Mucosa of descending colon (tissue), 3 donors: ENCODE data around the gene TRUB2. TPM values are rescaled to one million over a fixed set of nuclear protein-coding genes. Genes with fewer than 3 reads are reported as not detected.

Experiments used
- ATAC-seq: fragments of 200-7000 bp; cut with Tn5 transposase; one replicate; pipeline ENCODE4 v1.9.1; 2020; ENCODE audit warnings: mild to moderate bottlenecking, moderate library complexity
- DNase-seq, 3 donors: peaks; one replicate each; pipeline ENCODE4 v3.0.0-alpha.2; 2020
- H3K36me3 ChIP-seq: fragments of 200-600 bp; one replicate; pipeline ENCODE4 v1.8.0; 2021; ENCODE audit warnings: low read depth, mild to moderate bottlenecking
- H3K4me1 ChIP-seq: fragments of 200-600 bp; one replicate; pipeline ENCODE4 v1.8.0; 2021; ENCODE audit warnings: low read depth, mild to moderate bottlenecking
- H3K4me3 ChIP-seq: fragments of 200-600 bp; one replicate; pipeline ENCODE4 v1.8.0; 2021; ENCODE audit warnings: mild to moderate bottlenecking
- H3K9me3 ChIP-seq: fragments of 200-600 bp; one replicate; pipeline ENCODE4 v1.8.0; 2021; ENCODE audit warnings: mild to moderate bottlenecking
- CTCF ChIP-seq: fragments of 200-600 bp; IDR thresholded peaks from one replicate; pipeline ENCODE4 v1.8.0; 2022; ENCODE audit warnings: antibody characterized with exemption, mild to moderate bottlenecking
- intact Hi-C, 2 donors: fragments of 100-400 bp; cut with DNase I in 1 of 2; cut with micrococcal nuclease in 1 of 2; formaldehyde crosslinking; loops; one replicate each; pipeline versions ENCODE4 v1.11.0 to v1.11.1; 2022; cut with DNase I, micrococcal nuclease
- total RNA-seq, 3 donors: library from RNA; stranded (reverse); fragmentation: NEBNext Ultra II Directional in 2 of 3; extraction: Animal tissue kit (Norgen Biotek cat#: 25700) in 2 of 3; gene quantifications; one replicate each; pipeline versions ENCODE4 v1.2.1 to v1.2.4, GENCODE V29; 2021 to 2023
- donor health status: DM: no; HTN: no; CAD: no; lungs with moderate emphysema.
- donor health status: DM: no; HTN: no; CAD: no.
- donor health status: DM: no; HTN: yes; CAD: no.

TRUB2 gene
- total RNA-seq, 3 donors from 2014 or later = 18.8 to 27.5 (median 24.3) TPM

GRCh38 chr9:128293091-128293490 lies 29.2 kb downstream of the TRUB2 start:
- no peaks in the 10 kb centered on the region for H3K36me3 ChIP-seq
- no peaks in the 10 kb centered on the region for H3K9me3 ChIP-seq
- H3K4me1 ChIP-seq = peaks cover 11% of the 10 kb centered on the region
- DNase-seq (no peak), ATAC-seq (no peak)
- intact Hi-C loops = no loop called here
- no peak overlapping the region for H3K4me3 ChIP-seq
- no peak for TF ChIP-seq CTCF

- intact Hi-C loops = no loop called here
- ATAC-seq (no peak), DNase-seq (no peak)
- no peak overlapping the region for H3K4me3 ChIP-seq
- peaks cover 7% of the 10 kb centered on the region for H3K4me1 ChIP-seq
- no peak for TF ChIP-seq CTCF
- H3K36me3 ChIP-seq = no peaks in the 10 kb centered on the region
- no peaks in the 10 kb centered on the region for H3K9me3 ChIP-seq
Measured at GRCh38 chr9:128292009-128292408, 30.2 kb downstream of the TRUB2 start.

- no peaks in the 10 kb centered on the region for H3K4me1 ChIP-seq
- H3K9me3 ChIP-seq = no peaks in the 10 kb centered on the region
- DNase-seq = no peak
- H3K36me3 ChIP-seq = no peaks in the 10 kb centered on the region
- H3K4me3 ChIP-seq = no peak overlapping the region
- intact Hi-C loops = no loop called here
- ATAC-seq = no peak
- TF ChIP-seq CTCF = no peak
Measured at GRCh38 chr9:128288273-128289004, 33.8 kb downstream of the TRUB2 start.

GRCh38 chr9:128286440-128286839 lies 35.8 kb downstream of the TRUB2 start:
- intact Hi-C loops = no loop called here
- ATAC-seq (no peak), DNase-seq (no peak)
- Histone ChIP-seq H3K9me3 (no peaks in the 10 kb centered on the region), H3K4me1 (no peaks in the 10 kb centered on the region), H3K36me3 (no peaks in the 10 kb centered on the region), H3K4me3 (no peak overlapping the region)
- TF ChIP-seq CTCF = no peak

GRCh38 chr9:128285033-128285784 lies 37.0 kb downstream of the TRUB2 start:
- TF ChIP-seq CTCF = no peak
- DNase-seq (no peak), ATAC-seq (no peak)
- intact Hi-C loops = no loop called here
- H3K36me3 ChIP-seq = no peaks in the 10 kb centered on the region
- no peaks in the 10 kb centered on the region for H3K4me1 ChIP-seq
- H3K9me3 ChIP-seq = no peaks in the 10 kb centered on the region
- no peak overlapping the region for H3K4me3 ChIP-seq
